OCI-LY1 (cell line): ENCODE results near the gene RAD51B.

Experiments used
- H2AFZ ChIP-seq: fragments of 200-600 bp; sonication (generic), shearing (Covaris generic); 2 replicates; pipeline ENCODE4 v1.6.0; 2014; ENCODE audit warnings: antibody characterized with exemption, mild to moderate bottlenecking, low read length
- H3F3A ChIP-seq: fragments of 200-600 bp; sonication (generic), shearing (Covaris generic); 2 replicates; pipeline ENCODE4 v1.6.0; 2014; ENCODE audit warnings: mild to moderate bottlenecking, antibody characterized with exemption, low read length, moderate library complexity; ENCODE audit not compliant: insufficient read depth
- H3K27ac ChIP-seq: fragments of 200-600 bp; sonication (generic); 2 replicates; pipeline ENCODE4 v1.5.1; 2014; ENCODE audit warnings: low read length, mixed run types, mild to moderate bottlenecking, low read depth; ENCODE audit not compliant: poor library complexity, severe bottlenecking
- H3K27me3 ChIP-seq: fragments of 200-600 bp; sonication (generic); 2 replicates; pipeline ENCODE4 v1.6.0; 2014; ENCODE audit warnings: antibody characterized with exemption, mild to moderate bottlenecking, low read length, moderate library complexity; ENCODE audit not compliant: insufficient read depth
- H3K36me3 ChIP-seq: fragments of 200-600 bp; sonication (generic); 2 replicates; pipeline ENCODE4 v1.6.1; 2014; ENCODE audit warnings: mild to moderate bottlenecking, antibody characterized with exemption, low read length, moderate library complexity, mixed read lengths; ENCODE audit not compliant: insufficient read depth
- H3K4me1 ChIP-seq: fragments of 200-600 bp; sonication (generic); 2 replicates; pipeline ENCODE4 v1.5.1; 2014; ENCODE audit warnings: mild to moderate bottlenecking, low read length, moderate library complexity; ENCODE audit not compliant: insufficient read depth, severe bottlenecking
- H3K4me2 ChIP-seq: fragments of 200-600 bp; sonication (generic), shearing (Covaris generic); 2 replicates; pipeline ENCODE4 v1.6.1; 2014; ENCODE audit warnings: low read length
- H3K4me3 ChIP-seq: fragments of 200-600 bp; sonication (generic); 2 replicates; pipeline ENCODE4 v1.5.1; 2014; ENCODE audit warnings: low read length, low read depth, mild to moderate bottlenecking, mixed read lengths; ENCODE audit not compliant: poor library complexity, severe bottlenecking
- H3K79me2 ChIP-seq: fragments of 200-600 bp; shearing (Covaris generic); 2 replicates; pipeline ENCODE4 v1.6.1; 2016; ENCODE audit warnings: mixed run types, low read length, mixed read lengths; ENCODE audit not compliant: insufficient read depth
- H3K9ac ChIP-seq: fragments of 200-600 bp; sonication (generic), shearing (Covaris generic); 2 replicates; pipeline ENCODE4 v1.6.1; 2014; ENCODE audit warnings: mild to moderate bottlenecking, low read length, mixed read lengths
- H3K9me2 ChIP-seq: fragments of 200-600 bp; sonication (generic), shearing (Covaris generic); 2 replicates; pipeline ENCODE4 v1.6.1; 2014; ENCODE audit warnings: low read depth, mild to moderate bottlenecking, low read length, mixed read lengths
- H3K9me3 ChIP-seq: fragments of 200-600 bp; shearing (Covaris generic); 2 replicates; pipeline ENCODE4 v1.6.1; 2014; ENCODE audit warnings: low read length, mixed read lengths
- H4K20me1 ChIP-seq: fragments of 200-600 bp; sonication (generic), shearing (Covaris generic); 2 replicates; pipeline ENCODE4 v1.6.0; 2016; ENCODE audit warnings: mild to moderate bottlenecking, low read length; ENCODE audit not compliant: insufficient read depth
- CTCF ChIP-seq: fragments of 200-600 bp; sonication (generic), shearing (Covaris generic); IDR thresholded peaks from 2 replicates; pipeline ENCODE4 v1.5.1; 2017; ENCODE audit warnings: mild to moderate bottlenecking, antibody characterized with exemption, low read length, moderate library complexity, mixed read lengths
- EZH2 ChIP-seq: fragments of 200-600 bp; sonication (generic), shearing (Covaris generic); IDR thresholded peaks from 2 replicates; pipeline ENCODE4 v1.8.0; 2017; ENCODE audit warnings: borderline replicate concordance, mixed run types, mild to moderate bottlenecking, antibody characterized with exemption, low read length, moderate library complexity, mixed read lengths

The RAD51B gene

GRCh38 chr14:67963545-67963944 is 144.0 kb downstream of the RAD51B start:
- Histone ChIP-seq H3K79me2 (no peaks in the 10 kb centered on the region), H3K27ac (no peak overlapping the region), H3K27me3 (no peaks in the 10 kb centered on the region), H2AFZ (no peak overlapping the region), H3K4me2 (no peak overlapping the region), H4K20me1 (no peaks in the 10 kb centered on the region), H3F3A (no peaks in the 10 kb centered on the region), H3K9me2 (no peaks in the 10 kb centered on the region), H3K36me3 (peaks cover 4% of the 10 kb centered on the region; the same call in 1 of the 2 replicates), H3K4me3 (no peak overlapping the region), H3K9ac (no peak overlapping the region), H3K9me3 (no peaks in the 10 kb centered on the region), H3K4me1 (peaks cover 18% of the 10 kb centered on the region)
- TF ChIP-seq EZH2: no peak
- no peak for TF ChIP-seq CTCF

- no peaks in the 10 kb centered on the region for H4K20me1 ChIP-seq
- no peak overlapping the region for H3K9ac ChIP-seq
- H3K4me3 ChIP-seq: no peak overlapping the region
- H3K27ac ChIP-seq: no peak overlapping the region
- no peaks in the 10 kb centered on the region for H3K9me2 ChIP-seq
- no peaks in the 10 kb centered on the region for H3F3A ChIP-seq
- no peak overlapping the region for H3K4me2 ChIP-seq
- peaks cover 18% of the 10 kb centered on the region for H3K4me1 ChIP-seq
- H3K27me3 ChIP-seq: no peaks in the 10 kb centered on the region
- peaks cover 4% of the 10 kb centered on the region; the same call in 1 of the 2 replicates for H3K36me3 ChIP-seq
- no peaks in the 10 kb centered on the region for H3K9me3 ChIP-seq
- no peak overlapping the region for H2AFZ ChIP-seq
- TF ChIP-seq CTCF (no peak), EZH2 (no peak)
- no peaks in the 10 kb centered on the region for H3K79me2 ChIP-seq
Observed at GRCh38 chr14:67963960-67964812, 144.6 kb downstream of the RAD51B start.

GRCh38 chr14:67965696-67966095 is 146.1 kb downstream of the RAD51B start:
- no peaks in the 10 kb centered on the region for H3K9me3 ChIP-seq
- H3K4me2 ChIP-seq: no peak overlapping the region
- H4K20me1 ChIP-seq: no peaks in the 10 kb centered on the region
- TF ChIP-seq EZH2 (no peak), CTCF (no peak)
- no peaks in the 10 kb centered on the region for H3K79me2 ChIP-seq
- no peak overlapping the region for H3K27ac ChIP-seq
- no peak overlapping the region for H3K4me3 ChIP-seq
- H3K4me1 ChIP-seq: peaks cover 18% of the 10 kb centered on the region
- H3K9ac ChIP-seq: no peak overlapping the region
- no peaks in the 10 kb centered on the region for H3K9me2 ChIP-seq
- H2AFZ ChIP-seq: no peak overlapping the region
- peaks cover 4% of the 10 kb centered on the region; the same call in 1 of the 2 replicates for H3K36me3 ChIP-seq
- no peaks in the 10 kb centered on the region for H3K27me3 ChIP-seq
- H3F3A ChIP-seq: no peaks in the 10 kb centered on the region
